Thoracic aorta (tissue), 2 donors: ENCODE results near the gene CELF1. TPM values are rescaled to one million over a fixed set of nuclear protein-coding genes. Genes with fewer than 3 reads are reported as not detected.

Experiments
- ATAC-seq: fragments of 150-250 bp; one replicate; pipeline ENCODE4 v1.8.0; 2017; ENCODE audit warnings: low read depth; ENCODE audit not compliant: insufficient number of reproducible peaks, low FRiP score
- DNase-seq: peaks from one replicate; pipeline ENCODE4 v3.0.0-alpha.2; 2020; ENCODE audit warnings: low spot score
- H3K27ac ChIP-seq, 2 donors: fragments of 200-600 bp; sonication (generic); 1 replicate in 1 of 2; 2 replicates in 1 of 2; pipeline ENCODE4 v1.5.1; 2016; ENCODE audit warnings: mild to moderate bottlenecking in 2 of 2, moderate library complexity in 2 of 2
- H3K27me3 ChIP-seq: fragments of 200-600 bp; sonication (generic); replicated peaks from 2 replicates; pipeline ENCODE4 v1.6.0; 2016; ENCODE audit warnings: mild to moderate bottlenecking; ENCODE audit not compliant: insufficient read depth
- H3K36me3 ChIP-seq: fragments of 200-600 bp; sonication (generic); one replicate; pipeline ENCODE4 v1.5.1; 2016
- H3K4me1 ChIP-seq, 2 donors: fragments of 200-600 bp; sonication (generic); 1 replicate in 1 of 2; 2 replicates in 1 of 2; pipeline versions ENCODE4 v1.5.1 to v1.6.0; 2016; ENCODE audit warnings: low read depth in 2 of 2, mild to moderate bottlenecking in 1 of 2; ENCODE audit not compliant: control insufficient read depth in 1 of 2
- H3K4me3 ChIP-seq: fragments of 200-600 bp; sonication (generic); 2 replicates; pipeline ENCODE4 v1.5.1; 2016; ENCODE audit warnings: mild to moderate bottlenecking
- H3K9me3 ChIP-seq: fragments of 200-600 bp; sonication (generic); 2 replicates; pipeline ENCODE4 v1.5.1; 2016
- CTCF ChIP-seq: fragments of 200-600 bp; sonication (generic); IDR thresholded peaks from one replicate; pipeline ENCODE4 v1.5.1; 2019; ENCODE audit warnings: antibody characterized with exemption
- total RNA-seq, 2 donors: library from RNA; depleted of rRNA; stranded (reverse); fragments of >200 nt; gene quantifications; one replicate each; pipeline versions ENCODE4 v1.1.0 to v1.2.3, GENCODE V29; 2016

The CELF1 gene
- total RNA-seq, 2 donors from 2014 or later = 112 to 114 TPM

DNA sequence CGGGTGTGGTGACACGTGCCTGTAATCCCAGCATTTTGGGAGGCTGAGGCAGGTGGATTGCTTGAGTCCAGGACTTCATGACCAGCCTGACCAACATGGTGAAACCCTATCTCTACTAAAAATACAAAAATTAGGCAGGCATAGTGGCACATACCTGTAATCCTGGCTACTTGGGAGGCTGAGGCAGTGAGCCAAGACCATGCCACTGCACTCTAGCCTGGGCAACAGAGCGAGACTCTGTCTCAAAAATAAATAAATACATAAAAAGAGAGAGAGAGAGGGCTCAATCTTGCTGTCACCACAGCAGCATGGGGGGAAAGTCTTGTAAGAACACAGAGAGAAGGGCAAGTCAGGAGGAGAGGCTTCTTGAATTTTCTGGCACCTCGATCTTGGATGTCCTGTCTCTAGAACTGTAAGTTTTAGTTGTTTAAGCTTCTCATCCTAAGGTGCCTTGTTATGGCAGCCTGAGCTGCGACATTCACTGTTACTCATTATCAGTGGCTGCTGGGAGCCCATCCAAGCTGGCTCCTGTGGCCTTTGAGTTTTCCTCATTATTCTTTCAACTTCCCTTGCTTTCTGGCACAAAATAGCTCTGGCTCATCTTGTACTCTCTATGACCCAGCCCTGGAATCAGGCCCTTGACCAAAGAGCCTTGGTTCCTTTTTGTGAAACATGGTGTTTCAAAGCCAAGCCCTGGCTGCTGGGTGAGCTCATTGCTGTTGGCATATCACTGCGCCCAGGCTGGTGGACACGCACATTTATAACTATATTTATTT is 118.7 kb downstream of the CELF1 start:
- DNase-seq (peak; percentile 21), ATAC-seq (no peak)
- Histone ChIP-seq H3K27ac (peak overlapping the region; percentile 25 to 55), H3K36me3 (no peaks in the 10 kb centered on the region), H3K4me1 (peaks cover 6 to 22% of the 10 kb centered on the region in 2 donors), H3K27me3 (no peaks in the 10 kb centered on the region), H3K4me3 (no peak overlapping the region), H3K9me3 (no peaks in the 10 kb centered on the region)
- TF ChIP-seq CTCF = no peak

DNA sequence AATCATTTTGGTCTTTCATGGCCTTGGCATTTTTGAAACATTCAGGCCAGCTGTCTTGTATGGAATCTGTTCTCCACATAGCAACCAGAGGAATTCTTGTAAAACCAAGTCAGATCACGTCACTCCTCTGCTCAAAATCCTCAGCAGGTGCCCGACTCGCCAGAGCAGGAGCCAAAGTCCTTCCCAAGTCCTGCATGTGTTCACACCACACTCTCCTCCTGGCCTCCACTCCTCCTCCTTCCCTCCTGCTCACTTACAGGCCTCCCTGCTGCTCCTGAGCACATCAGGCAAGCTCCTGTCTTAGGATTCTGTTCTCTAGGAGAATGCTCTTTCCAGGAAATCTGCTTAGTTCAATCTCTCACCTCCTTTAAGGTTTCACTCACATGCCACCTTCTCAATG is 119.8 kb downstream of the CELF1 start:
- peaks cover 6 to 21% of the 10 kb centered on the region in 2 donors for H3K4me1 ChIP-seq
- no peak for TF ChIP-seq CTCF
- no peaks in the 10 kb centered on the region for H3K27me3 ChIP-seq
- H3K27ac ChIP-seq = no peak overlapping the region
- ATAC-seq (no peak), DNase-seq (no peak)
- H3K4me3 ChIP-seq = no peak overlapping the region
- H3K36me3 ChIP-seq = no peaks in the 10 kb centered on the region
- H3K9me3 ChIP-seq = no peaks in the 10 kb centered on the region

DNA sequence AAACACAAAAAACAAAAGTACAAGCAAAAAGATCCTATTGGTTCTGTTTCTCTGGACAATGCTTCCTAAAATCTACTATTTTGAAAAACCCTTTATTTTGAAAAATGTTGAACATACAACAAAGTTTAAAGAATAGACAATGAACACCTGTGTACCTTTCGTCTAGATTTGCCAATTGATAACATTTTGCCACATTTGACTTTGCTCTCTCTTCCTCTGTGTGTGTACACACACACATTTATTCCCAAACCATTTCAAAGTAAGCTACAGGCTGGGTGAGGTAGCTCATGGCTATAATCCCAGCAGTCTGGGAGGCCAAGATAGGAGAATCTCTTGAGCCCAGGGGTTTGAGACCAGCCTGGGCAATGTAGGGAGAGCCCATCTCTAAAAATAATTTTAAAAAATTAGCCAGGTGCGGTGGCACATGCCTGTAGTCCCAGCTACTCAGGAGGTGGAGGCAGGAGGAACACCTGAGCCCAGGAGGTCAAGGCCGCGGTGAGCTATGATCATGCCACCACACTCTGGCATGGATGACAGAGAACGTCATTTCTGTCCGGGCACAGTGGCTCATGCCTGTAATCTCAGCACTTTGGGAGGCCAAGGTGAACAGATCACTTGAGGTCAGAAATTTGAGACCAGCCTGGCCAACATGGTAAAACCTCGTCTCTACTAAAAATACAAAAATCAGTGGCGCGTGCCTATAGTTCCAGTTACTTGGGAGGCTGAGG is 121.4 kb downstream of the CELF1 start:
- DNase-seq (no peak), ATAC-seq (no peak)
- peaks cover 0 to 10% of the 10 kb centered on the region in 2 donors for H3K4me1 ChIP-seq
- H3K9me3 ChIP-seq = no peaks in the 10 kb centered on the region
- H3K27me3 ChIP-seq = no peaks in the 10 kb centered on the region
- no peak overlapping the region for H3K27ac ChIP-seq
- no peak overlapping the region for H3K4me3 ChIP-seq
- no peaks in the 10 kb centered on the region for H3K36me3 ChIP-seq
- TF ChIP-seq CTCF = no peak

GRCh38 chr11:47430524-47430923 is 122.4 kb downstream of the CELF1 start:
- no peaks in the 10 kb centered on the region for H3K27me3 ChIP-seq
- ATAC-seq = no peak
- no peak for TF ChIP-seq CTCF

More at GRCh38 chr11:47430524-47430923, 122.4 kb downstream of the CELF1 start:
- Histone ChIP-seq H3K36me3 (no peaks in the 10 kb centered on the region), H3K9me3 (no peaks in the 10 kb centered on the region), H3K4me1 (peaks cover under 1 to 12% of the 10 kb centered on the region in 2 donors), H3K4me3 (no peak overlapping the region), H3K27ac (no peak overlapping the region)
- no peak for DNase-seq
